ENCODE data around the gene COX7A2.

COX7A2 gene, protein sequence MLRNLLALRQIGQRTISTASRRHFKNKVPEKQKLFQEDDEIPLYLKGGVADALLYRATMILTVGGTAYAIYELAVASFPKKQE

DNA sequence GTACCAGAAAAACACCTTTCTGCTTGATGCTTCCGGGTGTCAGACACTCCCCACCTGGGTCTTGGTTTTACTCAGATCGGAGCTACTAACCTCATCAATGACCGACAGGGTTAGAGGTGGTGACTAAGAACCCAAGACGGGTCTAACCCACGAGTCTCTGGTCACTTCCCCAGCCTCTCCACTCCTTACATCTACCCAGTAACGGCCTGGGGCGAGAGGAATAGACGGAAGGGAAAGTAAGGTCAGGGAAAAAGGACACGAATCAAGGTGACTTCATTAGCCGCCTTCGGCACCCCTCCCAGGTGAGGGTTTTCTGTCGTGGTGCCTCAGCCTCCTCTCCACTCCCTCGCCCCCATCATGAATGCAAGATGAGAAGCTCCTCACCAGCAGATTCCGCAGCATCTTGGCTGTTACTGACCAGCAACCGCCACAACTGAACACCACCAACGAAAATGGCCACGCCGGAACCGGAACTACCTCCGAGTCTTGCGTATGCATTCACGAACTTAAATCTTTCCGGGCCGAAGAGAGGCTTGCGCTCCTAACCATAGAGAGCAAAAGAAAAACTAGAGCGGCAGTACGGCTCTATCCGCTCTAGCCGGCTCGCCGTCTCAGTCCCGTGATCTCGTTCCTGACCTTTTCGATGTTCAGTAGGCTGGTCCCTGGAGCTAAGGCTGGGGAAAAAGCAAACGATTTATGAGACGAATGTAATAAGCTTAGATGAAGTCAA lies at the start of gene COX7A2:
Gene COX7A2 (minus strand): TSS at position 469 of the 730 bp plus-strand sequence. CDS start 67 bp downstream, at position 402.
- peak; percentile 99 for DNase-seq

GRCh38 chr6:75292555-75292954 lies 49.0 kb upstream of the COX7A2 start:
- DNase-seq: no peak

DNA sequence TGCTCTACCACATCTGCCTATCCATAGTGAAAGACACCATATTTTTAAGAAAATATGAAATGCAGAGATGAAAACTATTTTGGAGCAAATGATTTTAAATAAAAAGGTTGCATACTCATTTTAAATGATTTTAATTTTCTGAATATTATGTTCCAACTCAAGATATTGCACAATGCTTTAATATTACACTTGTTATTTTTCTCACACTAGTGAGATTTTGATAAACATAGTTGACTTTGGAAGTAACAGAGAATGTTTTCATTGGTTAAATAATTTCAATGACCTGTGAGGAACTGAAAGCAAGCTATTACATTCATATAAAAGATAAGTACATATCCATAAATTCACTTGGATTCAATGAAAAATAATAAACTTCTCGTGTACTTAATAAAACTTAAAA lies 48.1 kb upstream of the COX7A2 start:
- DNase-seq: no peak

- no peak for DNase-seq
Measured at GRCh38 chr6:75291331-75291730, 47.7 kb upstream of the COX7A2 start.

DNA sequence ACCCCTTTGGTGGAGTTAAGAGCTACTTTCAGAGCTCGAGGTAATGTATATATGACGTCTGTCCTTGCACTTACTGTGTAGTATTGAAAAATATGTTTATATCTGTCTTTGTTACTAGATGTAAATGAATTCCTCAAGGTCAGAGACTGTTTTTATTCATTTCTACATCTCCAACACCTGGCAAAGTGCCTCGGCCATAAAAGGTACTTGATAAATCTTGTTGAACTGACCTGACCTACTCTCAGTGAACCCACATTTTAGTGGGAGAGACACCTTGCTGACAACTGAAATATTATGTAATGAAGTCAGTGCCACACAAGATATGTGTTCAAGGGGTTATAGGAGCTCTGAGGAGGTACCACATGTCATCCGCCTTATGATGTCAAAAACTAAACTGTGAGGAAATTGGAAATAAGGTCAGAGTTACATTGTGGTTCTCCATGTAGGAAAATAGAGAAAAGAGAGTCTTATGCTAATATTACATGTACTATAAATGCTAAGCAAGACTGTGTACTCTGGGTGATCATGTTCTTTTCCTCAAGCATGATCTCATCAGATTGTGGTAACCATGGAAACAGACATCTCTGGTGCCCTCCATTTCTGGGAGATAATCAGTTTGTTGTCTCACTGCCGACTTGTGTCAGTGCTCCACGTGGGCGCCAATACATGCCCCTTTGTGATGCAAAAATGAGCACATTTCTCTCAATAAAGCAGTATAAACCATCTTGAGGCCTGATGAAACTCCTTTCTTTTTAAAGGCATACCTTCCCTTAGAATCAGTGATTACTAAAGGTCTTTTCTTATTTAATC lies 46.7 kb upstream of the COX7A2 start:
- DNase-seq: no peak

GRCh38 chr6:75288023-75288422 lies 44.4 kb upstream of the COX7A2 start:
- no peak for DNase-seq

GRCh38 chr6:75287424-75287823 lies 43.8 kb upstream of the COX7A2 start:
- no peak for DNase-seq

DNA sequence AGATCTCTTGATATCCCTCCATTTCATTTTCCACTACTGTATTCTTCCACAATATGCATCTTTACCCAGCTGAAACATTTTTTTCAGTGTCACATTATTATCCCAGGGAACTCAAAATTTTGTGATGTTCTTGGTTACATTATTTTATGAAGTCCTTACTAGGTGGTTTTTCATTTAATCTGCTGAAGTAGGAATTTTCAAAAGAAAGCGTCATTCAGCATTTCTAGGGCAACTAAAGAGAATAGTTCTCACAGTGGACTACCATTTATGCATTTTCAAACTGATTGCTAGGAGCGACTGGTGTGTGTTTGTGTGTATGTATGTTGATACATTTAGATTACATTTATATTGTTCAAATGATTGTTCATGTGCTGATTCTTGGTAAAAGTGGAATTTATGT lies 43.4 kb upstream of the COX7A2 start:
- DNase-seq: no peak

DNA sequence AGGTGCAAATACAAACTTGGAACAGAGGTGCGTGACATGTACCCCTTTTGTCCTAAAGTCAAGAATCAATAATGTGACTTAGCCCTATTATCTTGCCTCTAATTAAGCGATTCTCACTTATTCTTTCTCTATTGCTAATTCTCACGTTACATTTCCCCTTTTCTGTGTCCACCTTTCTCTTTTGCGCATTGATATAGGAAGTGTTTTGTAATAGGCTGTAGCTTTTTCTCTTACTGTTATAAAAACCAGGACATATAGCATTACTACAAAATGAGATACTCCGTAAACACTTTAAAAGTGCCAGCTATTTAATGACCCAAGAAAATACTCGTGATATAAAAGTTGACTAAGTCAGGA lies 41.7 kb upstream of the COX7A2 start:
- DNase-seq: peak; percentile 52

DNA sequence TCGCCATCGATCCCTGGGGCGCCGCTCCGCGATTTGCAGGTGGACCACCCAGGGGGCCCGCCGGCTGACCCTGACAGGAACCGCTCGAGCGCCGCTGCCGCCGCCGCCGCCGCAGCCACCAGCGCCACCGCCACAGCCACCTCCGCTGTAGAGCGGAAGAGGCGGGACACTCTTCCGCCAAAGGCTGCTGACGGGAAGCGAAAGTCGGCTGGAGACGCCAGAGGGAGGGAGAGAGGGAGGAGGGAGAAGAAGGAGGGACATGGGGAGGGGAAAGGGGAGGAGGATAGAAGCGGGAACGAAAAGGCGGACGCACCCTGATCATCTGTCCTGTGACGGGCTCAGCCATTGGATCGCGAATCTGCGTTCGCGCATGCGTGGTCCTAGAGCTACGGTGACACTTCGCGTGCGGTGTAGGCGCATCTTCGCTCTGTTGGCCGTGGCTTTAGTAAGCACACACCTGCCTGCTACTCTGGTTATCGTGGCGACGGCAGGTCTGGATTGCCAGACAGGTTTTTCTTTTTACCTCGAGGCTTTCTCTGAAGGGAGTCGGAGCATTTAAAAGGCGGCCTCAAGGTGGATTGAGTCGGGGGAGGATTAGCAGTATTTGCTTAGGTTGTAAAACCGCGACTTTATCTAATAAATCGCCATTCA lies 41.2 kb upstream of the COX7A2 start, which contains the start of gene TMEM30A:
Gene TMEM30A (minus strand): TSS at position 161 of the 651 bp plus-strand sequence. CDS start 154 bp downstream, at position 7.
- peak; percentile 96 for DNase-seq

DNA sequence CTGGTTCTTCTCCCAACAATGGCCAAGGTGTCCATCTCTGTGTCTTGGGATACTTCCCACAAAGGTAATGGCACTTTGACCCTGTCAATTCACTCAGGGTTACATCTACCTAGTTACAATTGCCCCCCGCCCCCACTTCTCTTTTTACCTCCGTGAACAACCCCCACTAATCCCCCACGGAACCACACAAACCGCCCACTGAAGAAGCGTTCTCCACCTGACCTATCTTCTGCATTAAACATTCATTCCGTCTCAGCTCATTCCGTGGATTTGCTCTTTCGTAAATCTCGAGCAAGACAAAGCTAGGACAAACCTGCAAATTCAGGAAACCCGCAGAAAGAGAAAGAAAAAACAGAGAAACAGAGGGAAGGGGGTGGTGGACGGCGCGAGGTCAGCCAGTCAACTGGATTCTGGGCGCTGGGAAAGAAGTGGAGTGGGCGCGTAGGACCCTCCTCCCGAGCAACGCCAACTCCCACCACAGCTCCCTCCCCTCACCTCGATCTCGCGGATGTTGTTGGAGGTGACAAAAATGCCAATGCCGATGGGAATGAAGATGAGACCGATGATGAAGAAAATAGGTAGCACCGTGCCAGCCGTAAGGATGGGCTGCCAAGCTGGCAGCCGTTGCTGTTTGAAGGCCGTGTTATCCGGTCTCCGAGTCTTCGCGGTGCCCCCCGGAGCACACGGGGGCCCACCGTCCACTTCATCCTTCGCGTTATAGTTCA lies 40.5 kb upstream of the COX7A2 start:
- DNase-seq: peak; percentile 52

DNA sequence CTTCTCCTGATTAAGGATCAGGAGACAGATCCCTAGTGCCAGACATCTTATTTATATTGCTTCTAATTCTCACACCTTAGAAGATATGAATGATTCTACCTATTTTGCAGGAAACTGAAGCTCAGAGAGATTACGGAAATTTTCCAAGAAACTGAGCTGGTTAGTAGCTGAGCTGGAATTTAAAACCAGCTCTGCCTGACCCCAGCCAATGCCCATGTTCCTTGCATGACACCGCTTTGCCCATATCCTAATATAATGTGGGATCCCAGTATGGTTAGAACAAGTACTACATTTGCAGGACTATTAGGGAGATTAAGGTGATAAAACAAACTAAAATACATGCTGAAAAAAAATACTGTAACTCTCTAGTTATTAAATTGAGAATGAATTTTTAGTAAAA lies 39.1 kb upstream of the COX7A2 start:
- DNase-seq: no peak

DNA sequence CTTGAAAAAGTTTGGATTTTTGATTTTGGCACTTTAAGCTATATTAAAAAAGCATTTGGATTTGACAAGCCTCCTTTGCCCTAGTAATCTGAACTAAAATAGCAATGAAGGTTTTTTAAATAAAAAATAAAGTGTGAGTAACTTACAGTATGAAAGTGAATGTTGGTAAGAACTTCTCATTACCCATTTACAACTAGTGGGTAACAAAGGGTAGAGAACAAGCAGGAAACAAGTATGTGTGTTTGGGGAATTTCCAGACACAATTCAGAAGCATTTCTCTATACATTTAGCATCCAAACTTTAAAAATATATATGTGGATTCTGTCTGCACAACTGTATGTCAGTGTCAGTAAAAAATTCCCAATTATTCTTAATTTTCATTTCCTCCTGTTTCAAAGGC lies 38.1 kb upstream of the COX7A2 start:
- DNase-seq: no peak

DNA sequence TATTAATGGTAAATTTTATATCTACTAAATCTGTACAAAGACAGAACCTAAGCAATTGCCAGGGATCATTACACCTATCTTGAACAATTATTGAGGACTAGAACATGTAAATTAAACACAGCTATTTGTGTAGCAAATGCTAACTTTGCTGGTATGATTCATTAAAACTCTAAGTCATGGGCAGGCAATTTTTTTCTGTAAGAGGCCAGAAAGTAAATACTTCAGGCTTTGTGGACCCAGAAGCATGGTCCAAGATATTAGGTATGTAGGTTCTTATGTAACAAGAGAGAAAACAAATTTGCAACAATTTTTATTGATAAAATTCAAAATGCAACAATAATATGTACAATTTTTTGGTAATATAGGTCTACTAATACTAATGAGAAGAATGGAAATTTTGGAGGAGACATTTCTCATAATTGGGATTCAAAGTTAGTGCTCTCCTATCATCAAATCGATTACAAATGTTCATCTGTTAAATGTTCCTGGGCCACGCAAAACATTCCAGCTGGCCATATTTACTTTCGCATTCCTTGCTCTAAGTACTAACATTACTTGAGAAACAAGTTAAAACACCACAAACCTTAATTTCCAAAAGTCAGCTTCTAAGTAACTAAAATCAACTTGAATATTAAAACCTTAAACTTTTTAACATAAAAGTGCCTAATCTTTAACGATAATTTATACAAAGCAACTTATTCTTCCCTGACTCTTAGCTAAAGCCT lies 36.7 kb upstream of the COX7A2 start:
- no peak for DNase-seq

DNA sequence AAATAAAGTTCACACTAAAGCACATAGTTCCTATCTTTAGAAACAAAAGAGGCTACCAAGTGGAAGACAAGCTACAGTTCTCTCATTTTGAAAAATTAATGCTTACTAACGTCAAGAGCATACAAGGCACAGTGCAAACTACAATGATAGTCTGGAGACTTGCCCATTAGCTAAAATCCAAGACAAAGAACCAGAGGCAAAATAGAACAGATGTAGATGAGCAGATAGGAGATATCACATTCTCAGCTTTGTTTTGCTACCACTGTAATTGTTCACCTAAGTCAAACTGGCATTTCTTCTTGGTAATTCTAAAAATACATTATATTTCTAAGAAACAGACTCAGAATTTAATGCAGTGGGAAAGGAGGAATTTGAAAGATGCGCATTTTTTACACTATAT lies 35.8 kb upstream of the COX7A2 start:
- no peak for DNase-seq

DNA sequence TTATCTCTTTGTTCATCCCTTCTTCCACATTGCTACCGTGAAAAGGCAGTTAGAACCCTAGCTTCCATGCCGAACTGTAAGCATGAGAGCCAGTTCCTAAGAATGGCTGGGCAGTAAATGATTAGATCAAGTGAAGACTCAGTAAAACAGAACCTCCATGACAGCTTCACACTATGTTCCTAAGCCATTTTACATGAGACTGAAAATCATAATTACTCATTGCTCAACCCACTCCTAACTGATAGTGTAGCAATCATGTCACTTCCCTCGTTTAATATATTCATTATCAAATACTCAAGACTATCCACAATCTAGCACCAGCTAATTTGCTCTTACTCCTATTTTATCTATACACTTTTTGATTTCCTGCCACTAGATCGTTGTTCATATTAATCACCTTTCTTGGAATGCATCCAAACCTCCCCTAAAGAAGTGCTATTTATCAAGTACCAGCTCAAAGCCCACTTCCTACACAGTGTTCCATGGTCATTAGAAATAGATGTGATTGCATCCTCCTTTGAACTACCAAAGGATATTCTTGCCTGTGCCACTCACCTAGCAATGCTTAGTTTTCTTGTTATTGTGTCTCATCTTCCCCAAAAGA lies 35.0 kb upstream of the COX7A2 start:
- DNase-seq: no peak

- DNase-seq: peak; percentile 69
Measured at GRCh38 chr6:75275067-75275466, 31.5 kb upstream of the COX7A2 start.

DNA sequence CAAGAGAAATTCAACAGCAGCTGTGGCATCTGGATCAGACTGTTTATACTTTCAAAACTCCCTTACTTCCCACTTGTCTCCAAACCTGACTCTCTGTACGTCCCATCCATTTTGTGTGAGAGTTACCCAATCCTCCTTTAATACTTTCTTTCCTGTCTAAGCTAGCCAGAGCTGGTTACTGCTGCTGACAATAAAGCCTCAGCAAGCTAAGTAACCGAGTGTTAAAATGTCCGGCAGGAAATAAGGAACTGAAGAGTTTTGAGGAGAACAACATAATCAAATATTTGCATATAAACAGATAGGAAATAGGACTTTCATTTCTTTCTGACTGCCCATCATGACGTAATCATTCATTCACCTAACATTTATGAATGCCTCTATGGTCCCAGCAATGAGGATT lies 29.4 kb upstream of the COX7A2 start:
- no peak for DNase-seq

GRCh38 chr6:75272145-75272840 lies 28.7 kb upstream of the COX7A2 start:
- DNase-seq: no peak

GRCh38 chr6:75268988-75269354 lies 25.4 kb upstream of the COX7A2 start:
- DNase-seq: no peak

All from kidney glomerular epithelial cell (primary cell).